AG04449 (cell line): ENCODE measurements around the gene UEVLD.

Source experiments
- CTCF ChIA-PET: fragments of 350-600 bp; formaldehyde crosslinking; extraction: SDS; loops from one replicate; lab custom pipeline; 2021; ENCODE audit warnings: antibody characterized with exemption; lab: Yijun Ruan, JAX
- POLR2A ChIA-PET: fragments of 400-600, 350-600 bp; formaldehyde crosslinking; extraction: SDS; loops from one replicate; lab custom pipeline; 2020; ENCODE audit warnings: antibody characterized with exemption, inconsistent platforms; lab: Yijun Ruan, JAX
- DNase-seq: peaks from one replicate; pipeline ENCODE4 v3.0.0-alpha.2; 2010; ENCODE audit warnings: low read depth, low spot score
- H3K4me3 ChIP-seq: 2 replicates; pipeline ENCODE4 v1.5.1; 2011; ENCODE audit warnings: low read depth, mild to moderate bottlenecking, control low read depth, low read length
- CTCF ChIP-seq: IDR thresholded peaks from one replicate; pipeline ENCODE4 v1.5.1; 2011; ENCODE audit warnings: mild to moderate bottlenecking, moderate library complexity, low read length, control low read depth, inconsistent platforms; ENCODE audit not compliant: insufficient read depth; ENCODE audit errors: missing control alignments

The UEVLD gene

DNA sequence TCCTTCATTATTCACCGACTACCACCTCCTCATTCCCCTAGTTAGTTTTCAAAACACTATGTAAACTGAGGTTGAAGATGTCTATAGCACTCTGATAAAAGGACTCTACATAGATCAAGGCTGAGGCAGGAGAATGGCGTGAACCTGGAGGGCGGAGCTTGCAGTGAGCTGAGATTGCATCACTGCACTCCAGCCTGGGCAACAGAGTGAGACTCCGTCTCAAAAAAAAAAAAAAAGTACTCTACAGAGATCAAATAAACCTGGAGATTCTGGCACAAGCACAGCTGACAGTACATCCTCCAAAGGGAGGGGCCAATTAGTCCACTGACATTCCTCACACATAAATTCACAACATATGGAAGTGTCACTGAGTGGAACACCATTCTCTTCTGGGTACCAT, 92.8 kb downstream of the UEVLD start:
- POLR2A ChIA-PET, result interaction anchor here (0.5 kb wide), 1 partner anchor 100 kb away, joined by 3 read pairs; no protein-coding TSS in a partner anchor
- CTCF ChIA-PET, result no interaction called here
- no peak for DNase-seq
- TF ChIP-seq CTCF, result no peak
- H3K4me3 ChIP-seq, result no peak overlapping the region

- H3K4me3 ChIP-seq, result no peak overlapping the region
- no peak for TF ChIP-seq CTCF
- ChIA-PET POLR2A (interaction anchor here (0.5 kb wide), 1 partner anchor 100 kb away, joined by 3 read pairs; no protein-coding TSS in a partner anchor), CTCF (no interaction called here)
- DNase-seq, result no peak
Measured at GRCh38 chr11:18495271-18495670, 93.3 kb downstream of the UEVLD start.

DNA sequence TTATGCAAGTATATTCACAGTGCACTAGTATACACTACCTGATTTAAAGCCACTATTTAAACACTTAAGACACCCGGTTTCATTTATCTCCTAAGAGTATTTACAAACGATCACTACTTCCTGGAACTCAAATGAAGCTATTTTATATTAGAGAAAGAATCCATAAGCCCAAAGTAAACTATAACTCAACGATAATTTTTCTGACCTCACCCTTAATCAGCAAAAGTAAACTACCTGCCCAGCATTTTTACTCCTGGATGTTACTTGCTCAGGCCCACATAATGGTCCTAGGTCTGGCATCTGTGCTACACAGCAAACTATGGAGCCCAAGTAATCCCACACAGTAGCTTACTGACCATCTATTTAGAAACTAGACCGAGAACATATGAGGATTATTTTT, 95.2 kb downstream of the UEVLD start:
- POLR2A ChIA-PET, result no interaction called here
- DNase-seq, result no peak
- TF ChIP-seq CTCF, result no peak
- CTCF ChIA-PET, result interaction anchor here (1.0 to 1.2 kb wide), 2 partner anchors 47 to 177 kb away, joined by 3 to 4 read pairs; no protein-coding TSS in a partner anchor
- no peak overlapping the region for H3K4me3 ChIP-seq

GRCh38 chr11:18492888-18493287, 95.6 kb downstream of the UEVLD start:
- TF ChIP-seq CTCF, result no peak
- POLR2A ChIA-PET, result no interaction called here
- DNase-seq, result no peak
- CTCF ChIA-PET, result interaction anchor here (1.0 to 1.2 kb wide), 2 partner anchors 47 to 177 kb away, joined by 3 to 4 read pairs; no protein-coding TSS in a partner anchor
- no peak overlapping the region for H3K4me3 ChIP-seq

DNA sequence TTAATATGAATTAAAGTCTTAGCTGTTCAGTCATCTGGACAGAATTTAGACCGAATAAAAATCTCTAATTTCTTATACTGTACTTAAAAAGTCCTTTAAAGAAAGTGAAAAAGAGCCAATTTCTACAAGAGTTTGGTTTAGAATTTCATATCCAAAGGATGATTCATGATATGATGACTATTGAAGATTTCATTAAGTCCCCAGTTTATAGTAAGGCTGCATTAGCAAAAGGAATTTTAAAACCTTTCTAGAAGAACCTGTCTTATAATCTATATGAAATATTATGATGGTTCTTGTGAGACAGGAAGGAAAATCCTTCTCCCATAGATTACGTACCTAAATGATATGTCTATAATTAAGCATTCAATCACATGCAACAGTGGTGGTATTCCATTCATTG, 96.6 kb downstream of the UEVLD start:
- ChIA-PET CTCF (interaction anchor here (1.9 kb wide), 1 partner anchor 248 kb away, joined by 5 read pairs; no protein-coding TSS in a partner anchor), POLR2A (no interaction called here)
- no peak for DNase-seq
- no peak overlapping the region for H3K4me3 ChIP-seq
- TF ChIP-seq CTCF, result no peak

DNA sequence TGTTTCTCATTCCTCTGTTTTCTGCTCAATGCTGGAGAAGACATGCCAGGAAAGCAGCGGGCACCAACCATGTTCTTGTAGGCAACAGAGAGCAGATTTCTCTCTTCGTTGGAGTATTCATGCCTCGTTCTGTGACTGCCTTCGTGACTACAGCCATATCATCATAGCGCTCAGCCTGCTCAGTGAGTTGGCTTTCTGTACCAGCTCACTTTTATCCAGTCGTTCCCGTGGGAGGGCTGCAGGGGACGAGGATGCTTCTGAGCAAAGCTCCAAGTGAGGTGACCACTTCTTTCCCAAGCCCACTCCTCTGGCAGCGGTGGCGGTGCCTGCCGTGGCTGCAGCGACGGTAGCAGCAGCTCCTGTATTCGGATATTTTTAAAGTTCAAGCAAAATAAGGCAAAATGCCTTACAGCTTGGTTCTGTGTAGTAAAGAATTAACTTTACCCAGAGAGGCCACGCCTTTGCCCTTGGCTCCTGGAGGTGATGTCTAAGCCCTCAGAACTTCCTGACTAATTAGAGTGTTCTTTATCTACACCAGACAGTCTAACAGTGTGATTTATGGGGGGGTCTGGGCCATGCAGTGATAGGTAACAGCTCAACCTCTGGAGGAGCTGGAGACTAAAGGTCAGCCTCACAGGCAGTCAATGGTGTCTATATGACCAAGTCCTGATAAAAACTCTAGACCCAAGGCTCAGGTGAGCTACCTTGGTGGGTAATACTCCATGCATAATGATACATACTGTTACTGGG, 97.6 kb downstream of the UEVLD start:
- POLR2A ChIA-PET, result no interaction called here
- no peak overlapping the region for H3K4me3 ChIP-seq
- CTCF ChIA-PET, result interaction anchor here (1.3 to 1.9 kb wide), 2 partner anchors 10 to 247 kb away, joined by 3 to 5 read pairs; no protein-coding TSS in a partner anchor

More for the DNA sequence above, 97.6 kb downstream of the UEVLD start:
- no peak for DNase-seq
- TF ChIP-seq CTCF, result no peak
